Retina (tissue), 1 donor: Measurements from ENCODE around the gene FCGR1A.
"Not testable (repeated sequence)": the region's sequence is repeated elsewhere in the genome, so short reads cannot be mapped to it uniquely, and the experiment has no call there.

ENCODE experiments used
- DNase-seq: peaks from one replicate; pipeline ENCODE4 v3.0.0-alpha.2; 2016

The FCGR1A gene

GRCh38 chr1:149778313-149778712 lies 4.2 kb upstream of the FCGR1A start:
- DNase-seq, result not testable (repeated sequence)

- not testable (repeated sequence) for DNase-seq
Measured at GRCh38 chr1:149781413-149781984, 995 bp upstream of the FCGR1A start.

- DNase-seq, result not testable (repeated sequence)
Measured at GRCh38 chr1:149783289-149783688, 795 bp downstream of the FCGR1A start.

- DNase-seq, result not testable (repeated sequence)
Measured at GRCh38 chr1:149783868-149784267, 1.4 kb downstream of the FCGR1A start.

- DNase-seq, result not testable (repeated sequence)
Measured at GRCh38 chr1:149787688-149788451, 5.4 kb downstream of the FCGR1A start.

GRCh38 chr1:149792502-149792901 lies 10.0 kb downstream of the FCGR1A start:
- peak; percentile 85 for DNase-seq

- DNase-seq, result peak; percentile 91
Measured at GRCh38 chr1:149792912-149793515, 10.5 kb downstream of the FCGR1A start.

- not testable (repeated sequence) for DNase-seq
Measured at GRCh38 chr1:149793885-149794284, 11.4 kb downstream of the FCGR1A start.

GRCh38 chr1:149801628-149802027 lies 19.1 kb downstream of the FCGR1A start:
- DNase-seq, result not testable (repeated sequence)

- DNase-seq, result not testable (repeated sequence)
Measured at GRCh38 chr1:149804417-149805080, 22.1 kb downstream of the FCGR1A start.

- DNase-seq, result peak; percentile 13
Measured at GRCh38 chr1:149810697-149811405, 28.4 kb downstream of the FCGR1A start.

- peak; percentile 39 for DNase-seq
Measured at GRCh38 chr1:149811514-149811889, 29.0 kb downstream of the FCGR1A start.

GRCh38 chr1:149811890-149812829 lies 29.7 kb downstream of the FCGR1A start:
- peak; percentile 92 for DNase-seq

- DNase-seq, result peak; percentile 83
Measured at GRCh38 chr1:149812893-149813801, 30.7 kb downstream of the FCGR1A start.

- not testable (repeated sequence) for DNase-seq
Measured at GRCh38 chr1:149820387-149820786, 37.9 kb downstream of the FCGR1A start.

- DNase-seq, result not testable (repeated sequence)
Measured at GRCh38 chr1:149826555-149826954, 44.1 kb downstream of the FCGR1A start.

- not testable (repeated sequence) for DNase-seq
Measured at GRCh38 chr1:149831764-149832315, 49.3 kb downstream of the FCGR1A start.

GRCh38 chr1:149832316-149833126 lies 50.0 kb downstream of the FCGR1A start:
- not testable (repeated sequence) for DNase-seq

- not testable (repeated sequence) for DNase-seq
Measured at GRCh38 chr1:149833144-149833543, 50.6 kb downstream of the FCGR1A start.
